Activated T-helper 17 cell treated with anti-CD3 and anti-CD28 coated beads, Interleukin-2, amount 50 U/mL, for 72 hours (primary cell): ENCODE data around the gene PRRC2C. TPM values are rescaled to one million over a fixed set of nuclear protein-coding genes. Genes with fewer than 3 reads are reported as not detected.

ENCODE experiments used
- ATAC-seq: fragments of 150-1000 bp; cut with Tn5 transposase; replicated peaks from 2 replicates; pipeline ENCODE4 v1.10.0; 2021; ENCODE audit warnings: mild to moderate bottlenecking, moderate library complexity
- H3K27ac Mint-ChIP-seq: one replicate; pipeline ENCODE4 v1.8.0; 2022; ENCODE audit warnings: mixed read lengths
- H3K27me3 Mint-ChIP-seq: one replicate; pipeline ENCODE4 v1.8.0; 2022; ENCODE audit warnings: mixed read lengths
- H3K36me3 Mint-ChIP-seq: one replicate; pipeline ENCODE4 v1.8.0; 2022; ENCODE audit warnings: low read depth, mild to moderate bottlenecking, mixed read lengths
- H3K4me1 Mint-ChIP-seq: one replicate; pipeline ENCODE4 v1.8.0; 2022; ENCODE audit warnings: mixed read lengths
- H3K4me3 Mint-ChIP-seq: one replicate; pipeline ENCODE4 v1.8.0; 2022; ENCODE audit warnings: mild to moderate bottlenecking, mixed read lengths
- H3K9me3 Mint-ChIP-seq: one replicate; pipeline ENCODE4 v1.8.0; 2022; ENCODE audit warnings: mixed read lengths
- total RNA-seq, 2 donors: library from RNA; stranded (reverse); gene quantifications; one replicate each; pipeline ENCODE4 v1.2.3, GENCODE V29; 2022

The PRRC2C gene
- total RNA-seq, 2 donors from 2014 or later, result 209 to 242 TPM

DNA sequence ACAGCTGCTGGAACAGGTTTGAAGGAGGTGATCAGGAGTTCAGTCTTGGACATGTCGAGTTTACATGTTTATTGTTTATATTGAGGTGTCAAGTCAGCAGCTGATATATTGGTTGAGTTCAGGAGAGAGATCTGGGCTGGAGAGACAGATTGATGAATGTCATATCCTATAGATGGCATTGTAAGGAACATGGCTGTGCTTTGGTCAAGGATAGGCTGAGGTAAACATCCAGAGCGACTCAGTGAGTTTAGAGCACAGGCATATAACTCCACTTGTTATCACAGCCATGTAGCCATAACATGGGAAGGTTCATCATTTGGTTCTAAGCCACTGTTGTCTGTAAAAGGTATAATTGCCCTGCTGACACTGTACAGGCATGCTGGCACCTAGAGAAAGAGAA lies 131.3 kb downstream of the PRRC2C start:
- H3K27ac Mint-ChIP-seq, result no peak overlapping the region
- peaks cover 4% of the 10 kb centered on the region for H3K27me3 Mint-ChIP-seq
- no peak for ATAC-seq
- H3K4me1 Mint-ChIP-seq, result no peaks in the 10 kb centered on the region
- H3K9me3 Mint-ChIP-seq, result no peaks in the 10 kb centered on the region
- H3K4me3 Mint-ChIP-seq, result no peak overlapping the region
- no peaks in the 10 kb centered on the region for H3K36me3 Mint-ChIP-seq

GRCh38 chr1:171622152-171622462 lies 136.8 kb downstream of the PRRC2C start, which contains the start of gene MYOCOS:
Gene MYOCOS (plus strand): TSS chr1:171622243. CDS start chr1:171623884, 1,641 bp downstream.
- no peaks in the 10 kb centered on the region for H3K9me3 Mint-ChIP-seq
- H3K4me3 Mint-ChIP-seq, result no peak within 1 kb of the TSS
- no peak for ATAC-seq
- no peaks in the 10 kb centered on the region for H3K36me3 Mint-ChIP-seq
- H3K27ac Mint-ChIP-seq, result no peak within 1 kb of the TSS
- peaks cover 7% of the 10 kb centered on the region for H3K27me3 Mint-ChIP-seq
- H3K4me1 Mint-ChIP-seq, result no peaks in the 10 kb centered on the region

DNA sequence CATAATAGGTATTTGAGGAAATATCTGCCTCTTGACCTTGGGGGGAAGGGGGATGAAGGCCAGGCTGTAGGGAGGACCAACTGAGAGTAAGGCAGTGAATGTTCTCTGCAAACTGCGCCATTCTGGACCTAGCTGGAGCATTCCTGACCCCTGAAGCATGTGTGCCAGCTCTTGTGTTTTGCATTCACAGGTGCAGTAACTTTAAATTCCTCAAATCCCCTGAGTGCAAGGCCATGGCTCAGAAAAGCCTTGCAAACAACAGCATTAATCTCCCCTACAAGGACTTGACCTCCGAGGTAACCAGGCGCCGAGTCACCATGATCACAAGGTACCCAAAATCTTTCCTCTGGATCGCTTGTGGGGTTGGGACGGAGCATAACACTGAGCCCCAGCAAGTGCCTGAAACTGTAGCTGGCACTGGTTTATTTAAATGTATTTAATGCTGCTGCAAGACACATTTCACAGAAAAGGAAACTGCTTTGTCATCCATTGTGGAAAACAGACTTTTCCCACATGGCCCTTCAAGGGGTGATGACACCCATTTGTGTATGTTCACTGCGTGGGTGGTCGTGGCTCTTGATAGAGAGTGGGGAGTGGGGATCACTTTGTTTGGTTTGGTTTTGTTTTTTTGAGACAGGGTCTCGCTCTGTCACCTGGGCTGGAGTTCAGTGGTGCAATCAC lies 138.5 kb downstream of the PRRC2C start:
- ATAC-seq, result no peak
- no peaks in the 10 kb centered on the region for H3K9me3 Mint-ChIP-seq

GRCh38 chr1:171625225-171625624 lies 139.9 kb downstream of the PRRC2C start:
- Mint-ChIP-seq H3K27me3 (peaks cover 18% of the 10 kb centered on the region), H3K4me1 (no peaks in the 10 kb centered on the region), H3K4me3 (no peak overlapping the region), H3K27ac (no peak overlapping the region), H3K36me3 (no peaks in the 10 kb centered on the region), H3K9me3 (no peaks in the 10 kb centered on the region)
- no peak for ATAC-seq

More for the DNA sequence above, 138.5 kb downstream of the PRRC2C start:
- Mint-ChIP-seq H3K27ac (no peak overlapping the region), H3K27me3 (peaks cover 6% of the 10 kb centered on the region), H3K4me1 (no peaks in the 10 kb centered on the region), H3K4me3 (no peak overlapping the region), H3K36me3 (no peaks in the 10 kb centered on the region)

GRCh38 chr1:171627020-171627419 lies 141.7 kb downstream of the PRRC2C start:
- Mint-ChIP-seq H3K4me3 (no peak overlapping the region), H3K27ac (no peak overlapping the region), H3K36me3 (no peaks in the 10 kb centered on the region), H3K9me3 (no peaks in the 10 kb centered on the region), H3K27me3 (peaks cover 20% of the 10 kb centered on the region), H3K4me1 (no peaks in the 10 kb centered on the region)
- ATAC-seq, result no peak

- no peak for ATAC-seq
- Mint-ChIP-seq H3K36me3 (no peaks in the 10 kb centered on the region), H3K4me1 (no peaks in the 10 kb centered on the region), H3K4me3 (no peak overlapping the region), H3K9me3 (no peaks in the 10 kb centered on the region), H3K27ac (no peak overlapping the region), H3K27me3 (peaks cover 22% of the 10 kb centered on the region)
Measured at GRCh38 chr1:171628225-171628624, 142.9 kb downstream of the PRRC2C start.

DNA sequence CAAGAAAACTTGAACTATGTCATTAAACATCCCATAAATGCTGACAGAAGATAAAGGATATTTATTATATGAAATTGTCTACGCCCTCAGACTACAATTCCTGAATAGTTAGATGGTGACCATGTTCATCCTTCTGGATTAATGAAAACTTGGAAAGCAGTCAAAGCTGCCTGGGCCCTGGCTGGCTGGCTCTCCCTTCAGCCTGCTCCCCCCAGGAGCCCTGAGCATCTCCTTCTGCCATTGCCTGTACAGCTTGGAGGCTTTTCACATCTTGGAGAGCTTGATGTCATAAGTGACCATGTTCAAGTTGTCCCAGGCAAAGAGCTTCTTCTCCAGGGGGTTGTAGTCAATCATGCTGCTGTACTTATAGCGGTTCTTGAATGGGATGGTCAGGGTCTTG lies 150.3 kb downstream of the PRRC2C start:
- ATAC-seq, result no peak
- Mint-ChIP-seq H3K9me3 (no peaks in the 10 kb centered on the region), H3K4me3 (no peak overlapping the region), H3K27me3 (peaks cover 4% of the 10 kb centered on the region), H3K4me1 (no peaks in the 10 kb centered on the region), H3K27ac (no peak overlapping the region), H3K36me3 (no peaks in the 10 kb centered on the region)

DNA sequence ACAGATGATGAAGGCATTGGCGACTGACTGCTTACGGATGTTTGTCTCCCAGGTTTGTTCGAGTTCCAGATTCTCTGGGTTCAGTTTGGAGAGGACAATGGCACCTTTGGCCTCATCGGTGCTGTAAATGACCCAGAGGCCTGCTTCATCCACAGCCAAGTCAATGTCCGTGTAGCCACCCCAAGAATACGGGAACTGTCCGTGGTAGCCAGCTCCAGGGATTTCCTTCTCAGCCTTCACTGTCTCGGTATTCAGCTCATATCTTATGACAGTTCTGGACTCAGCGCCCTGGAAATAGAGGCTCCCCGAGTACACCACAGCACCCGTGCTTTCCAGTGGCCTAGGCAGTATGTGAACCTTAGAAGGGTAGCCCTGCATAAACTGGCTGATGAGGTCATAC lies 150.8 kb downstream of the PRRC2C start:
- H3K4me3 Mint-ChIP-seq, result no peak overlapping the region
- peaks cover 4% of the 10 kb centered on the region for H3K27me3 Mint-ChIP-seq
- no peaks in the 10 kb centered on the region for H3K9me3 Mint-ChIP-seq
- no peak overlapping the region for H3K27ac Mint-ChIP-seq
- no peaks in the 10 kb centered on the region for H3K4me1 Mint-ChIP-seq
- H3K36me3 Mint-ChIP-seq, result no peaks in the 10 kb centered on the region
- ATAC-seq, result no peak

DNA sequence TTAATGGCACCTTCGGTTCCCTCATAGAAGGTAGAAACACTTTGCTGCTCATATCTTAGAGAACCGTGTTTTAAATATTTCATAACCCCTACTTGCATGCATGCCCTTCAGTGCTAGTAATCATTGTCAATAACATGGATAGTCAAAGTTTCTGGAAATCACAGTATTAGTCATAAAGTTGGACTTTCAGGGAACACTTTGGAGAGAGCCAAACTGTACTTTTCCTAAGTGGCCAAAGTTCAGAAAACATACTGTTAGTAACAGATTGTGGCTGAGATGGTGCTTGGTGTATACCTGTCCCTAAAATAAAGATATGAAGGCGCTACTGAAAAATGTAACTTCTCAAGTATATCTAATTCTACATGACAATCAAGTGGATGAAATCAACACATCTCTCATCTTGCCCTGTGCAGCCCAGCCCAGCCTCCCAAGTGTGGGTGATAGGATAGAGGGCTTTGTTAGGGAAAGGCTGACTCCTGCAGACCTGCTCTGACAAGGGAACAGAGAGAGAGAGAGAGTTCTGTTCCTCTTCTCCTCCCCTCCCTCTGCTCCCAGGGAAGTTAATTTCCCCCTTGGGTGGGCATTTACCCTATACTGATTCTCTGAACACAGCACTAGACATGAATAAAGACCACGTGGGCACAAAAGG lies 152.7 kb downstream of the PRRC2C start:
- ATAC-seq, result no peak
- Mint-ChIP-seq H3K4me1 (no peaks in the 10 kb centered on the region), H3K27me3 (no peaks in the 10 kb centered on the region), H3K9me3 (no peaks in the 10 kb centered on the region), H3K4me3 (no peak overlapping the region), H3K27ac (no peak overlapping the region), H3K36me3 (no peaks in the 10 kb centered on the region)

DNA sequence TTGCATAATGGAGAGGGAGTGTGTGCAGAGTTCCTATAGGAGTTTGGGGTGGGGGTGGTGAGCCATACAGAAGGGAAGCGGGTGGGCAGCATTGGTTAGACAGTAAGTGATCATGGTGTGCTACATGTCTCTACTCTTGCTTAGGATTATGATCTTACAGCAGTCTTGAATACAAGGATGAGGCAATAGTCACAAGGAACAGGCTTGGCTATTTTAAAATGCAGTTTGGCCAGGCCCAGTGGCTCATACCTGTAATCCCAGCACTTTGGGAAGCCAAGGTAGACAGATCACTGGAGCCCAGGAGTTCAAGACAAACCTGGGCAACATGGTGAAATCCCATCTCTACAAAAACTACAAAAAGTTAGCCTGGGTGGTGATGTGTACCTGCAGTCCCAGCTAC lies 154.9 kb downstream of the PRRC2C start:
- Mint-ChIP-seq H3K4me3 (no peak overlapping the region), H3K27ac (no peak overlapping the region), H3K4me1 (peaks cover 5% of the 10 kb centered on the region), H3K9me3 (no peaks in the 10 kb centered on the region), H3K36me3 (no peaks in the 10 kb centered on the region), H3K27me3 (no peaks in the 10 kb centered on the region)
- no peak for ATAC-seq

DNA sequence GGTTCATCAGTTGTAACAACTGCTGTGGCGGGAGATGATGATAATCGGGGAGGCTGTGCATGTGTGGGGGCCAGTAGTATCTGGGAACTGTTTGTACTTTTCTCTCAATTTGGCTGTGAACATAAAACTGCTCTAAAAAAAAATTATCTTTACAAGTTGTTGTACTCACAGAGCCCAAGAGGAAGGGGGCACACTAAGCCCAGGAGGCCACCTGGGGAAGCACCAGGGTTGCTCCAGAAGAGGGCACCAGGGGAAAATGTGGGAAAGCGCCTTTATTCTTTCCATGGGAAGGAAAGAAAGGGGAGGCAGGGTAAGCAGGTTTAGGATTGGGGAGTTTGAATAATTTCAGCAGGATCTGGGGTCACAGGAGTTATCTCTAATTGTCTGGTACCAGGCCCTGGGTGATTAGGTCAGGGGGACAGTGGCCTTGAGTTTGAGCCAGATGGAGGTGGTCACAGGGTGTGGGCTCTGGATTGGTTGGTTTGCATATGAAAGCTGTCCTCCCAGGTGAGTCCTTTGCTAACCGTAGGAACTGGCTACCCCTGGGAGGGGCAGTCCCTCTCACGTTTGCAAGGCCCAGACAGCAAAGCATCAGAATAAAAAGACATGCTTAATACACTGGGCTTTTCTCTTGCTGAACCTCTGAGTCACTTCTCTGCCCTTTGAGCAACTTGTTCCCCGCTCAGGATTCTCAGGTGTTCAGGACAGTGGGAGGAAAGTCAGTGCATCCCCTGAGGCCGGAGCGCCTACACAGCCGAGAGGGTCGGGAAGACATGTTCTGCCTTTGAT lies 155.9 kb downstream of the PRRC2C start:
- Mint-ChIP-seq H3K4me1 (peaks cover 5% of the 10 kb centered on the region), H3K27ac (no peak overlapping the region), H3K4me3 (no peak overlapping the region), H3K9me3 (no peaks in the 10 kb centered on the region), H3K27me3 (no peaks in the 10 kb centered on the region), H3K36me3 (no peaks in the 10 kb centered on the region)
- ATAC-seq, result no peak

DNA sequence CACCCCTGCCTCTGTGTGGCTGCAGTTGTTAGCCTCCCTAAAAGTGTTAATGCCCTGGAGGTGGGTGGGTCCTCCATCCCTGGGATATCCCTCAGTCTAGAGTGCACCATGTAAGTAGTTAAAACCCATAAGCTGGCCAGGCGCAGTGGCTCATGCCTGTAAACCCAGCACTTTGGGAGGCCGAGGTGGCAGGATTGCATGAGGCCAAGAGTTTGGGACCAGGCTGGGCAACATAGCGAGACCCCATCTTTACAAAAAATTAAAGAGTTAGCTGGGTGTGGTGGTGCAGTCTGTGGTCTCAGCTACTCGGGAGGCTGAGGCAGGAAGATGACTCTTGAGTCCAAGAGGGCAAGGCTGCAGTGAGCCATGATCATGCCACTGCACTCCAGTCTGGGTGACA lies 156.9 kb downstream of the PRRC2C start:
- Mint-ChIP-seq H3K27me3 (no peaks in the 10 kb centered on the region), H3K27ac (no peak overlapping the region), H3K4me1 (peaks cover 5% of the 10 kb centered on the region), H3K36me3 (no peaks in the 10 kb centered on the region), H3K9me3 (no peaks in the 10 kb centered on the region), H3K4me3 (no peak overlapping the region)
- no peak for ATAC-seq
